ENCODE data around the gene SLC46A1.
"Not testable (repeated sequence)": the region's sequence is repeated elsewhere in the genome, so short reads cannot be mapped to it uniquely, and the experiment has no call there.

SLC46A1 gene

GRCh38 chr17:28405632-28406472, at the start of gene SLC46A1:
Gene SLC46A1 (minus strand): TSS chr17:28406212. CDS start chr17:28406114, 98 bp downstream.
- DNase-seq (ENCODE audit: extremely low read depth in 1 of 2, low read depth in 1 of 2) = no peak

- no peak for DNase-seq (ENCODE audit: extremely low read depth in 1 of 2, low read depth in 1 of 2)
Measured at GRCh38 chr17:28449859-28450258, 43.8 kb upstream of the SLC46A1 start.

GRCh38 chr17:28447396-28447760, 41.4 kb upstream of the SLC46A1 start:
- no peak for DNase-seq (ENCODE audit: extremely low read depth in 1 of 2, low read depth in 1 of 2)

GRCh38 chr17:28446716-28447395, 40.8 kb upstream of the SLC46A1 start:
- DNase-seq (ENCODE audit: extremely low read depth in 1 of 2, low read depth in 1 of 2) = no peak

- DNase-seq (ENCODE audit: extremely low read depth in 1 of 2, low read depth in 1 of 2) = no peak
Measured at GRCh38 chr17:28443901-28444638, 38.1 kb upstream of the SLC46A1 start.

GRCh38 chr17:28434326-28434725, 28.3 kb upstream of the SLC46A1 start:
- DNase-seq (ENCODE audit: extremely low read depth in 1 of 2, low read depth in 1 of 2) = not testable (repeated sequence)

GRCh38 chr17:28433721-28434120, 27.7 kb upstream of the SLC46A1 start:
- DNase-seq (ENCODE audit: extremely low read depth in 1 of 2, low read depth in 1 of 2) = no peak

- not testable (repeated sequence) for DNase-seq (ENCODE audit: extremely low read depth in 1 of 2, low read depth in 1 of 2)
Measured at GRCh38 chr17:28427982-28428381, 22.0 kb upstream of the SLC46A1 start.

- DNase-seq (ENCODE audit: extremely low read depth in 1 of 2, low read depth in 1 of 2) = no peak
Measured at GRCh38 chr17:28427371-28427770, 21.4 kb upstream of the SLC46A1 start.

GRCh38 chr17:28426081-28426519, 20.1 kb upstream of the SLC46A1 start:
- DNase-seq (ENCODE audit: extremely low read depth in 1 of 2, low read depth in 1 of 2) = no peak

GRCh38 chr17:28425206-28425605, 19.2 kb upstream of the SLC46A1 start:
- DNase-seq (ENCODE audit: extremely low read depth in 1 of 2, low read depth in 1 of 2) = no peak

- no peak for DNase-seq (ENCODE audit: extremely low read depth in 1 of 2, low read depth in 1 of 2)
Measured at GRCh38 chr17:28421787-28422305, 15.8 kb upstream of the SLC46A1 start.

GRCh38 chr17:28416703-28417311, 10.8 kb upstream of the SLC46A1 start:
- DNase-seq (ENCODE audit: extremely low read depth in 1 of 2, low read depth in 1 of 2) = peak in 1 of 2 donors; percentile 28

- DNase-seq (ENCODE audit: extremely low read depth in 1 of 2, low read depth in 1 of 2) = no peak
Measured at GRCh38 chr17:28415886-28416285, 9.9 kb upstream of the SLC46A1 start.

GRCh38 chr17:28413804-28414203, 7.8 kb upstream of the SLC46A1 start:
- no peak for DNase-seq (ENCODE audit: extremely low read depth in 1 of 2, low read depth in 1 of 2)

- DNase-seq (ENCODE audit: extremely low read depth in 1 of 2, low read depth in 1 of 2) = no peak
Measured at GRCh38 chr17:28412099-28412498, 6.1 kb upstream of the SLC46A1 start.

- no peak for DNase-seq (ENCODE audit: extremely low read depth in 1 of 2, low read depth in 1 of 2)
Measured at GRCh38 chr17:28407974-28408306, 1.9 kb upstream of the SLC46A1 start.

- no peak for DNase-seq (ENCODE audit: extremely low read depth in 1 of 2, low read depth in 1 of 2)
Measured at GRCh38 chr17:28407130-28407973, 1.3 kb upstream of the SLC46A1 start.

- DNase-seq (ENCODE audit: extremely low read depth in 1 of 2, low read depth in 1 of 2) = no peak
Measured at GRCh38 chr17:28406473-28406814, 432 bp upstream of the SLC46A1 start.

Measured in activated CD8-positive, alpha-beta memory T cell treated with anti-CD3 and anti-CD28 coated beads for 1 hour (primary cell).